Coronary artery (tissue), 2 donors: ENCODE measurements around the gene MREG.

Source experiments
- DNase-seq: peaks from one replicate; pipeline ENCODE4 v3.0.0-alpha.2; 2017; ENCODE audit warnings: low spot score
- H3K27ac ChIP-seq, 2 donors: fragments of 200-600 bp; sonication (generic); one replicate each; pipeline ENCODE4 v1.5.1; 2016 to 2019
- H3K4me3 ChIP-seq: fragments of 200-600 bp; sonication (generic); 2 replicates; pipeline ENCODE4 v1.5.1; 2016; ENCODE audit warnings: mild to moderate bottlenecking, moderate library complexity
- TF ChIP-seq, protein P1 (sequence below): fragments of 200-600 bp; sonication (generic); IDR thresholded peaks from one replicate; pipeline ENCODE4 v1.5.1; 2019; ENCODE audit warnings: antibody characterized with exemption

The MREG gene

DNA sequence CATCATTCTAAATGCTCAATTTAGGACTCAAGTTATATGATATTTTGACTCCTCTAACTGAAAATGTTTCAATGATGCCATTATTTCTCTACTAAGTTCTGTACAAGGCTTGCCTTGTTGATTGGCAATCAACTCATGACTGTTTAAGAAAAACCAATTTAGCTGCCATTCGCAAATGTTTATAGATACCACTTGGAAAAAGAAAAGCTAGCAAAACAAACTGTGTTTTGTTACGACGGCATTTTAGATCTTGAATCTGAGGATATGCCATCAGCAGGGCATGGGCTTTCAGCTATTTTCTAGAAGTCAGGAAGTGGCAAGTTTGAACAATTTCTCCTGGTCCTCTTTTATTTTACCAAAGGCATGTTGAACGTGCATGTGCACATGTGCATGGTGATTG lies 65.3 kb downstream of the MREG start:
- Histone ChIP-seq H3K27ac (no peak overlapping the region), H3K4me3 (no peak overlapping the region)
- DNase-seq, result no peak
- TF ChIP-seq, protein P1, sequence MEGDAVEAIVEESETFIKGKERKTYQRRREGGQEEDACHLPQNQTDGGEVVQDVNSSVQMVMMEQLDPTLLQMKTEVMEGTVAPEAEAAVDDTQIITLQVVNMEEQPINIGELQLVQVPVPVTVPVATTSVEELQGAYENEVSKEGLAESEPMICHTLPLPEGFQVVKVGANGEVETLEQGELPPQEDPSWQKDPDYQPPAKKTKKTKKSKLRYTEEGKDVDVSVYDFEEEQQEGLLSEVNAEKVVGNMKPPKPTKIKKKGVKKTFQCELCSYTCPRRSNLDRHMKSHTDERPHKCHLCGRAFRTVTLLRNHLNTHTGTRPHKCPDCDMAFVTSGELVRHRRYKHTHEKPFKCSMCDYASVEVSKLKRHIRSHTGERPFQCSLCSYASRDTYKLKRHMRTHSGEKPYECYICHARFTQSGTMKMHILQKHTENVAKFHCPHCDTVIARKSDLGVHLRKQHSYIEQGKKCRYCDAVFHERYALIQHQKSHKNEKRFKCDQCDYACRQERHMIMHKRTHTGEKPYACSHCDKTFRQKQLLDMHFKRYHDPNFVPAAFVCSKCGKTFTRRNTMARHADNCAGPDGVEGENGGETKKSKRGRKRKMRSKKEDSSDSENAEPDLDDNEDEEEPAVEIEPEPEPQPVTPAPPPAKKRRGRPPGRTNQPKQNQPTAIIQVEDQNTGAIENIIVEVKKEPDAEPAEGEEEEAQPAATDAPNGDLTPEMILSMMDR, result no peak

DNA sequence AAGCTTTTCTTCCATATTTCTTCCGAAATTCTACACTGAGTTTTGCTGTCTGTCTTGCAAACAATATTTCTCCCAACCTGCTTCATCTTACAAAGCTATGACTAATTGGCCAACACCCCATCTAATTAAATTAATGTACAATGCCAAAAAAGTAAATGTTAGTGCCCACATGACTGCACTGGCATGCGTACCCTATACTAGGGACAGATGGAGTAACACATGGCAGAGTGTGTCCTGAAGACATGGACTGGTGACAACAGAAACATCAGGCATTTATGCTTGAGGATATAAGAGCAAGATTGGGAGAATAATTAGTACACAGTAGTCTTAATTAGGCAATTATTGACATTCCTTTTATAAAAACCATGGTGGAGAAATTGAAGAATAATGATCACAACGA lies 66.8 kb downstream of the MREG start:
- TF ChIP-seq, protein P1, result no peak
- DNase-seq, result no peak
- Histone ChIP-seq H3K27ac (no peak overlapping the region), H3K4me3 (no peak overlapping the region)

DNA sequence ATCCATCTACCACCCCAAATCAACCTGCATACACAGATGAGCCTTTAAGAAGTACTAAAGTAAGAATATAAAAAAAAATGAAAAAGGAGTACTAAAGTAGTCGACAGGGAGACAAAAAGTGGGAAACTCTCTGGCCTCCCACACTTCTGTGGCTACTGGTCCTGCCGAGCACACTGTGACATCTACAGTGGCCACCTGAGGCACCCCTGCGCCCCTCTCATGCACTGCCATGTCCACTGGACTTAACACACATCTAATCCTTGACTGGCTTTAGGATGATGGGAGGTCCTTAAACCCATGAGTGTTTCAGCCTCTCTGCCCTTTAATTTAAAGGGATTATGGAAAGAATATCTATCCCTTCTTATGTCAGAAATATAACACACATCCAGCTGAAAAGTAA lies 71.2 kb downstream of the MREG start:
- TF ChIP-seq, protein P1, result no peak

DNA sequence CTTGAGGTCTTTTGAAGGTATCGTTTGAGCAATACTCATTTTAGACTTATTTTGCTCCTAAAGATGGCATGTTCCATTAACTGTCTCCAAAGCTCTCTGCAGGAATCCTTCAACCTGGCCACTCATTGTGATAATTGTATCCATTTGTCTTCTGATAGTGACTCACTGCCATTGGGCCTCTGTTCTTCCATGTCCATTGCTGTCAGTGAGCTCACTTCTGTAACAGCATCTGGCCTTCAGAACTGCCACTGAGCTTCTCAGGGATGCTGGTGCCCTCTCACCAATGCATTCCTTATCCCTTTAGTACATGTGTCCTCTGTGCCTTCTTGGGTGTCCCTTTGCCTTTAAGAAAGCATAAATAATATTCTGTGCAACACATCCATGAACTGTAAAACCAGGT lies 71.6 kb downstream of the MREG start:
- no peak overlapping the region for H3K27ac ChIP-seq
- TF ChIP-seq, protein P1, result no peak
- H3K4me3 ChIP-seq, result no peak overlapping the region
- no peak for DNase-seq

More for the DNA sequence above, 71.2 kb downstream of the MREG start:
- DNase-seq, result no peak
- H3K4me3 ChIP-seq, result no peak overlapping the region
- no peak overlapping the region for H3K27ac ChIP-seq

DNA sequence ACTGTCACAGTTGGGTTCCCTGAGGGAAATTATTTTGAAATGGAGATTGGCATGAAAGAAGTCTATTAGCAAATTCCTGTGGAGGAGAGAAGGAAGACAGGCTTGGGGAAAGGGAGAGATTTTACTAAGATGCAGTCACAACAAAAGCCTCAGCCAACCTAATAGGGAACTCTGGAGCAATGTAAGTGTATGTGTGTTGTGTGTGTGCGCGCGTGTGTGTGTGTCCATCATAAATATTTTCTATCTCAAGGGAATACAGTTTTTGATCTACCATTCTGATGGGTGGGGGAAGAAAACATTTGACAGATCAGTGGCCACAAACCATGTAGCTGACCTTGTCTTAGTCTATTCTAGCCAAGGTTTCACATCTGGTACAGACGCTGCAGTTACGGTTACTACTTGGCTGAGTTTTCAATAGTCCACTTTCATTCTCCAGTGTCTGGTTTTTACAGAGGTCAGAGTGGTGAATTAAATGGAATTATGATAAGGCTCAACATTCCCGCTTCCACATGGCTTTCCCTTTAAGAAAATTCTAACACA lies 72.6 kb downstream of the MREG start:
- DNase-seq, result no peak

DNA sequence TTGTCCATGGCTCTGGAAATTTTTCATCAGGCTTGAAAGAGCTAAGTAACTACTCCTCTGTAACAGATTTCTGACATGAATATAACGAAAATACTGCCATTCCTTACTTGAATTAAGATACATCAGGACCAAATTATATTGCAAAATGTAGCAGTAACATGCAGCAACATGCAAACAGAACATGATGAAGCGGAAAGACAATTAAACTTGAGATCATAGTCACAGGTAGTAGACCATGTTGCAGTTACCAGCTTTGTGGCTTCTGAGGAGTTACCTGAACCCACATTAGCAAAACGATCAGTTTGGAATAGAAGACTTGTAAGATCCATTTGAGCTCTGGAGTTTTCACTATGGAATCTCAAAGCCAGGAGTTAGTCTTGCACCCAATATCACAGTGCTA lies 76.2 kb downstream of the MREG start:
- Histone ChIP-seq H3K27ac (no peak overlapping the region), H3K4me3 (no peak overlapping the region)
- TF ChIP-seq, protein P1, result no peak
- no peak for DNase-seq

More for the DNA sequence above, 72.6 kb downstream of the MREG start:
- no peak overlapping the region for H3K27ac ChIP-seq
- no peak overlapping the region for H3K4me3 ChIP-seq
- TF ChIP-seq, protein P1, result no peak

DNA sequence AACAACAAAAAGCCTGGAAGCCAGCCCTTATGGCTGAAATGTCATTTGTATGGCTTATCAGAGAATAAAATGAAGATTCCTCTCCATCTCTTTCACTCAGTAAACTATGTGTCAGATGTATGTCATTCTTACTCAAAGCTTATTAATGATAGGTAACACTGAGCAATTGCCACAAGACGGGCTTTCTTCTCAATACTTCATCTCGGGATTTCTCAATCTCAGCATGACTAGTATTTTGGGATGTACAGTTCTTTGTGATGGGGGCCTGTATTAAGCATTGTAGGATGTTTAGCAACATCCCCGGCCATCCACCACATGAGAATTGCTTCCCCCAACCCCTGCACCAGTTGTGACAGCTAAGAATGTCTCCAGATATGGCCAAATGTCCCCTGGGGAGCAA lies 80.2 kb downstream of the MREG start:
- no peak overlapping the region for H3K4me3 ChIP-seq
- DNase-seq, result no peak
- H3K27ac ChIP-seq, result no peak overlapping the region
- TF ChIP-seq, protein P1, result no peak
